Pericardium fibroblast (primary cell): ENCODE data around the gene AARSD1. TPM values are rescaled to one million over a fixed set of nuclear protein-coding genes. Genes with fewer than 3 reads are reported as not detected.

Source experiments
- total RNA-seq: library from RNA; depleted of rRNA; stranded (reverse); fragments of >200 nt; gene quantifications from 2 replicates; pipeline ENCODE4 v1.2.3, GENCODE V29; 2015

The AARSD1 gene, protein sequence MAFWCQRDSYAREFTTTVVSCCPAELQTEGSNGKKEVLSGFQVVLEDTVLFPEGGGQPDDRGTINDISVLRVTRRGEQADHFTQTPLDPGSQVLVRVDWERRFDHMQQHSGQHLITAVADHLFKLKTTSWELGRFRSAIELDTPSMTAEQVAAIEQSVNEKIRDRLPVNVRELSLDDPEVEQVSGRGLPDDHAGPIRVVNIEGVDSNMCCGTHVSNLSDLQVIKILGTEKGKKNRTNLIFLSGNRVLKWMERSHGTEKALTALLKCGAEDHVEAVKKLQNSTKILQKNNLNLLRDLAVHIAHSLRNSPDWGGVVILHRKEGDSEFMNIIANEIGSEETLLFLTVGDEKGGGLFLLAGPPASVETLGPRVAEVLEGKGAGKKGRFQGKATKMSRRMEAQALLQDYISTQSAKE
- total RNA-seq: 20.9 and 31.9 TPM in 2 replicates

DNA sequence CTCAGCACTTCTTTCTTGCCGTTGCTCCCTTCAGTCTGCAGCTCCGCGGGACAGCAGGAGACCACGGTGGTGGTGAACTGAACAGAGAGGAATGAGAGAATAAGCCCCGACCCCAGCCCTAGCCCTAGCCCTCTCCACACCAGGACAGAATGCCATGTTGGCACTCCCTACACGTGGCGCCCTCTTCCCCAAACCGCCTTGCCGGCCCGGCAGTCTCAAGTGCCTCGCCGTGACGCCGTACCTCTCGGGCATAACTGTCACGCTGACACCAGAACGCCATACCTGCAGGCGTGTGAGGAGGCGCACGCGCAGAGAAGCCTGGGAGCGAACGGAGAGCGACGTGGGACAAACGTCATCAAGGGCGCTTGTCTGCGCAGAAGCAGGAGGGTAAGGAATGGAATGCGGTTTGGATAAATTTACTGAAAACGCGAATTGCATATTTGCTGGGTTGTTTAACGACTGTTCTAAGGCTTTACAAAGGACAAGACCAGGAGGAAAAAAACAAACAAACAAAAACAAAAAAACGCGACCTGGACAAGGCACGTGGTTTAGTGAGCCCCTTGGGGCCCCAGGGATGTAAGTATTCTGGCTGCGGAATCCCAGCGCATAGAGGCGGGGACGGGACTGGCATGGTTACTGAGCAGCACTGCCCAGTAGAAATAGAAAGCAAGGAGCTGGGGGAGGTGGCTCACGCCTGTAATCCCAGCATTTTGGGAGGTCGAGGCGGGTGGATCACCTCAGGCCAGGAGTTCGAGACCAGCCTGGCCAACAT, at the start of gene AARSD1:
Gene AARSD1 (minus strand): TSS at position 294 of the 772 bp plus-strand sequence. CDS start 14 bp downstream, at position 280.

DNA sequence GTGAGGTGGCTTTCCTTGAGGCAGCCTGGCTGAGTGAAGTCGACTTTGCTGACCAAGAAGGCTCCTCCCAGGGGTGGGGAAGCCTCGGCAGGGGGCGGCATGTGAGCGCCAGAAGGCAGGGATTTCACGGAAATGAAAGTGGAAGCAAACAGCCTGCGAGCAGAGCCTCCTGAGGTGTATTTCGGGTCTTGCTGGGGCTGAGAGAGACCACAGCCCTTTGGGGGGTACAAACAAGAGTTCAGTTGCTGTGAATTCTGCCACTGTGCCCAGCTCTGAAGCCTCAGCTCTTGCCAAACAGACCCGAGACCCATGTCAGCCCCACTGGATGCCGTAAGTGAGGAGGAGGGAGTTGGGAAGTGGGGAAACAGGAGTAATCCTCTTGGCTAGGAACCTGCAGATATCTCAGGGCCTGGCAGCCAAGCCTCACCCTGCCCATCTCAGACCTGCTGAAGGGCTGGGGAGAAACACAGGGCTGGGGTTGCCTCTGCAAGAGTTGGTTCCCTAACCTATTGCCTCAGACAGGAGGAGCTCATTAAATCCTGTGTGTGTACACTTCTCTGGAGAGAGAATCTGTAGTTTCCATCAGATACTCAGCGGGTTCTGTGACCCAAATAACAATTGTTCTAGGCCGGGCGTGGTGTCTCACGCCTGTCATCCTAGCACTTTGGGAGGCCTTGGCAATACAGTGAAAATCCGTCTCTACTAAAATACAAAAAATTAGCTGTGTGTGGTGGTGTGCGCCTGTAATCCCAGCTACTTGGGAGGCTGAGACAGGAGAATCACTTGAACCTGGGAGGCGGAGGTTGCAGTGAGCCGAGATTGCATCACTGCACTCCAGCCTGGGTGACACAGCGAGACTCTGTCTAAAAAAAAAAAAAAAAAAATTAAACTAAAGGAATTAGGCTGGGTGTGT, 42.6 kb upstream of the AARSD1 start, which contains the start of gene IFI35:
Gene IFI35 (plus strand): TSS at position 146 of the 913 bp plus-strand sequence. CDS start 164 bp downstream, at position 310.

DNA sequence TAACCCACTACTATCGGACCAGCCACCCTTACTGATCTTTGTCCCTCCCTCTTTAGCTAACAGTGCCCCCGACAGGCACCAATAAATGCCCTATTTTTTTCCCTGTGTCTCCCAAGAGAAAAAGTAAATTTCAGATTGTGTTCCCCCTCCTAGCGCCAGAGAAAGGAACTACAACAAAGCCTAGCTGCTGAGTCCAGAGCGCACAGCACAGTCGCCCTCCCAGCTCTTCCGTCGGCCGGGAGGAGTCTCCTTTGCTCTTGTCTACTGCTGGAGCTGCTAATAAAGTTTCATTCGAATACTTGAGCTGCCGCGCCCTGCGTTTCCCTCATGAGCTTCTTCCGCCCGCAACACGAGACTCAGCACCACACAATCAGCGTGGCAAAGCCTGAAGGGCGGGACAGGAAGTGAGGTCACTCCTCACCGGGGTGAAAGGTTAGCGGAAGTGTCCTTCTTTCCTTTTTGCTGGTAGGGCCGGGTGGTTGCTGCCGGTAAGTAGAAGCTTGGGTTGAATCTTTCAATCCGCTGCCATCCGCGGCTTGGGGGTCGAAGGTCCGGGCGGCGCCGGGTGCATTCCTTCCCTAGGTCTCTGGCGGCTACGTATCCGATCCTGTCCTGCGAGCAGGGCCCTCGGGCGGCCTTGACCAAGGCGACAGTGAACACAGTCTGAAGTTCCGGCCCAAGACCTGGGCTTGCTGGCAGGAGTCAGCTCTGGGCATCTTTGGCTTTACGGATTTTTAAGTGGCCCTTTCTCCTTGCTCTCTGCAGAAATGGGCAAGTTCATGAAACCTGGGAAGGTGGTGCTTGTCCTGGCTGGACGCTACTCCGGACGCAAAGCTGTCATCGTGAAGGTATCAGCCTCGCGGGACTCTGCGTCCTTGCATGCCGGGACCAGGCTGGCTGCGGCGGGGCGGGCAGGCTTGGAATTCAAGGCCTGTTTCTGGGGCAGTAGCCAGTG, 34.0 kb upstream of the AARSD1 start, which contains the start of gene RPL27:
Gene RPL27 (plus strand): TSS at position 436 of the 955 bp plus-strand sequence. CDS start 332 bp downstream, at position 768.

DNA sequence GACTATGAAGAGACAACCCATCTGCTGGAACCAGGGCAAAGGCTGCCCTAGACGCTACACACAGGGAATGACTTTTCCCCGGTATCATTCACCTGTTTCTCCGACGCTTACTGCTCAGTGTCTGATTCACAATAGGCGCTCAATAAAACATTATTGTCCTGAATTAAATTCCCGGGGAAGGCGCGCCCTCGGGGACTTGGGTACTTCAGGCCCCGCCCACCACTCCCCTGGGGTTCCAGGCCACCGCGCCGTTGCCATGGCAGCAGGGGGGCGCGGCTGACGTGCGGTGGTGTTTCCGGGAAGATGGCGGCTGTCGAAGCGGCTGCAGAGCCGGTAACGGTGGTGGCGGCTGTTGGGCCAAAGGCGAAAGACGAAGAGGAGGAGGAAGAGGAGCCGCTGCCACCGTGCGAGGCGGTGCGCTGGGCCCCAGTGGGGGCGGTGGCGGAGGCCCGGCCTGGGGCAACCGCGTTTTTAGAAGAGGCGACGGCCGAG, 16.1 kb upstream of the AARSD1 start, which contains the start of gene RUNDC1:
Gene RUNDC1 (plus strand): TSS at position 292 of the 492 bp plus-strand sequence. CDS start 12 bp downstream, at position 304.

DNA sequence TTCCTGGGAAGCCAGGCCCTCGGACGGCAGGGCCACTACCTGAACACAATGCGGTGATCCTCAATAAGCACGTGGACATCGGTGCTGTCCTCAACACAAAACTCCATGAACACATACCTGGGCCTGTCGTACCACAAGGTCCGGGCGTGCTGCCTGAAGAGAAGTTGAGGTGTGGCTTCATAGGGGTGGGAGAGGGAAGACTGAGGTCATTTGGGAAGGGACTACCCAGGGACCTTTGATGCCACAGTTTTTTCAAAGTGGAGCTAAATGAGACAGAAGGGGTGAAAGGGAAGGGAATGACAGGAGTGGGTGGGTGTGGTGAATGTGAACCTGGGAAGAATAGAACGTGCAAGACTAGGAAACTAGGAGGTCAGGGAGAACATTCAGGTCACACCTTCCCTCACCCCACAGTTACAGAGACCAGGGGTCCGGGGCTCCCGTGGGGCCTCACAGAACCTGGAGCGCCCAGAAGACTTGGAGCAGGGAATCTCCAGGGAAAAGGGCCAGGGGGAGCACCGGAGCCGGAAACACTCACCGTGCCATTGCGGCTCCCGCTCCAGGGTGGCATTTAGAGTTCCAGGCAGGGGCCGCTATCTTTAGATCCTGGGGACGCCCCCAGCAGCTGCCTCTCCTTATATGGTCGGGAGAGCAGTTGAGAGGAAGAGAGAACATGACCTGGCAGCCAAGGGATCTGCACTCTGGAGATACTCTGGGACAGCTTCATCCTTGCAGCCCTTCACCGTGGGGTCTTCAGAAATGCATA, 15.4 kb upstream of the AARSD1 start, which contains the start of gene PTGES3L:
Gene PTGES3L (minus strand): TSS at position 570 of the 763 bp plus-strand sequence. CDS start 27 bp downstream, at position 543.

Other genes starting within 250 kb of the AARSD1 start
- 11.3 TPM in 2 replicates for gene EZH1, start 219.4 kb downstream of the AARSD1 start, total RNA-seq
- gene RAMP2, start 203.2 kb downstream of the AARSD1 start, total RNA-seq: 5.3 and 6.3 TPM in 2 replicates
- 68.3 and 71.2 TPM in 2 replicates for gene VPS25, start 191.0 kb downstream of the AARSD1 start, total RNA-seq
- gene WNK4, start 183.8 kb downstream of the AARSD1 start, total RNA-seq: 2.0 and 3.9 TPM in 2 replicates
- 49.3 and 60.7 TPM in 2 replicates for gene COA3, start 165.8 kb downstream of the AARSD1 start, total RNA-seq
- not detected in 2 replicates for gene CNTD1, start 165.6 kb downstream of the AARSD1 start, total RNA-seq
- gene BECN1, start 140.2 kb downstream of the AARSD1 start, total RNA-seq: 64.2 and 73.5 TPM in 2 replicates
- 39.0 and 73.8 TPM in 2 replicates for gene PSME3, start 131.1 kb downstream of the AARSD1 start, total RNA-seq
- 0.12 and 0.17 TPM in 2 replicates for gene AOC2, start 119.9 kb downstream of the AARSD1 start, total RNA-seq
- 2.3 and 2.6 TPM in 2 replicates for gene AOC3, start 113.3 kb downstream of the AARSD1 start, total RNA-seq
- not detected in 2 replicates for gene G6PC1, start 63.7 kb downstream of the AARSD1 start, total RNA-seq
- 0.12 TPM in 1 of 2 replicates, not detected in the other for gene PTGES3L, start 15.6 kb upstream of the AARSD1 start, total RNA-seq
- gene RUNDC1, start 16.1 kb upstream of the AARSD1 start, total RNA-seq: 7.7 and 11.3 TPM in 2 replicates
- gene RPL27, start 34.0 kb upstream of the AARSD1 start, total RNA-seq: 1,871 and 2,562 TPM in 2 replicates
- gene IFI35, start 42.3 kb upstream of the AARSD1 start, total RNA-seq: 28.4 and 55.8 TPM in 2 replicates
- gene VAT1, start 57.9 kb upstream of the AARSD1 start, total RNA-seq: 346 and 498 TPM in 2 replicates
- gene RND2, start 60.8 kb upstream of the AARSD1 start, total RNA-seq: 0.26 and 0.35 TPM in 2 replicates
- 1.2 and 8.7 TPM in 2 replicates for gene BRCA1, start 160.9 kb upstream of the AARSD1 start, total RNA-seq
- 74.1 TPM in 2 replicates for gene NBR1, start 206.8 kb upstream of the AARSD1 start, total RNA-seq
- 0.68 and 3.0 TPM in 2 replicates for gene TMEM106A, start 247.4 kb upstream of the AARSD1 start, total RNA-seq